GM21717 (cell line): ENCODE results near the gene NRBF2.
"Not testable (repeated sequence)": the region's sequence is repeated elsewhere in the genome, so short reads cannot be mapped to it uniquely, and the experiment has no call there.

Source experiments
- ATAC-seq: cut with Tn5 transposase; IDR thresholded peaks from one replicate; pipeline ENCODE4 v1.9.1; 2021; ENCODE audit warnings: mild to moderate bottlenecking, moderate library complexity; ENCODE audit not compliant: unreplicated experiment

NRBF2 gene

GRCh38 chr10:63133056-63133820, at the start of gene NRBF2:
Gene NRBF2, plus strand, starts transcription at chr10:63133328. Its CDS starts 143 bp downstream, at chr10:63133471.
- peak; percentile 95 for ATAC-seq

- not testable (repeated sequence) for ATAC-seq
Observed at GRCh38 chr10:63083406-63083805, 49.7 kb upstream of the NRBF2 start.

- ATAC-seq: peak; percentile 83
Observed at GRCh38 chr10:63083904-63084689, 49.0 kb upstream of the NRBF2 start.

- ATAC-seq: no peak
Observed at GRCh38 chr10:63084690-63085382, 48.3 kb upstream of the NRBF2 start.

- no peak for ATAC-seq
Observed at GRCh38 chr10:63093227-63093626, 39.9 kb upstream of the NRBF2 start.

- ATAC-seq: no peak
Observed at GRCh38 chr10:63094405-63094804, 38.7 kb upstream of the NRBF2 start.

GRCh38 chr10:63094881-63095280, 38.2 kb upstream of the NRBF2 start:
- ATAC-seq: no peak

GRCh38 chr10:63099734-63100133, 33.4 kb upstream of the NRBF2 start:
- no peak for ATAC-seq

- not testable (repeated sequence) for ATAC-seq
Observed at GRCh38 chr10:63101091-63101490, 32.0 kb upstream of the NRBF2 start.

- not testable (repeated sequence) for ATAC-seq
Observed at GRCh38 chr10:63102279-63102883, 30.7 kb upstream of the NRBF2 start.

GRCh38 chr10:63103178-63103577, 29.9 kb upstream of the NRBF2 start:
- not testable (repeated sequence) for ATAC-seq

GRCh38 chr10:63103971-63104409, 29.1 kb upstream of the NRBF2 start:
- no peak for ATAC-seq

- no peak for ATAC-seq
Observed at GRCh38 chr10:63105225-63106110, 27.7 kb upstream of the NRBF2 start.

GRCh38 chr10:63106111-63106755, 26.9 kb upstream of the NRBF2 start:
- no peak for ATAC-seq

- no peak for ATAC-seq
Observed at GRCh38 chr10:63107943-63108437, 25.1 kb upstream of the NRBF2 start.

- no peak for ATAC-seq
Observed at GRCh38 chr10:63110940-63111339, 22.2 kb upstream of the NRBF2 start.

- ATAC-seq: no peak
Observed at GRCh38 chr10:63114031-63114814, 18.9 kb upstream of the NRBF2 start.

GRCh38 chr10:63115732-63116383, 17.3 kb upstream of the NRBF2 start:
- ATAC-seq: no peak
